NCI-H748 (cell line): Measurements from ENCODE around the gene NPLOC4.
"Not testable (repeated sequence)": the region's sequence is repeated elsewhere in the genome, so short reads cannot be mapped to it uniquely, and the experiment has no call there.

ENCODE experiments used
- DNase-seq: peaks from one replicate; lab custom pipeline; 2025; ENCODE audit not compliant: unreplicated experiment; lab: John Stamatoyannopoulos, UW

The NPLOC4 gene

GRCh38 chr17:81635973-81636504 lies 873 bp downstream of the NPLOC4 start:
- DNase-seq, result no peak

GRCh38 chr17:81635431-81635830 lies 1.5 kb downstream of the NPLOC4 start:
- DNase-seq, result no peak

GRCh38 chr17:81631482-81631881 lies 5.4 kb downstream of the NPLOC4 start:
- DNase-seq, result no peak

GRCh38 chr17:81630274-81630673 lies 6.6 kb downstream of the NPLOC4 start:
- DNase-seq, result no peak

- no peak for DNase-seq
Observed at GRCh38 chr17:81621494-81622130, 15.3 kb downstream of the NPLOC4 start.

- not testable (repeated sequence) for DNase-seq
Observed at GRCh38 chr17:81618307-81618706, 18.6 kb downstream of the NPLOC4 start.

GRCh38 chr17:81616877-81617276 lies 20.0 kb downstream of the NPLOC4 start:
- DNase-seq, result no peak

GRCh38 chr17:81615401-81615930 lies 21.4 kb downstream of the NPLOC4 start:
- DNase-seq, result no peak

- no peak for DNase-seq
Observed at GRCh38 chr17:81612172-81612970, 24.5 kb downstream of the NPLOC4 start.

GRCh38 chr17:81609541-81610311 lies 27.2 kb downstream of the NPLOC4 start:
- DNase-seq, result no peak

GRCh38 chr17:81608605-81609004 lies 28.3 kb downstream of the NPLOC4 start:
- DNase-seq, result no peak

GRCh38 chr17:81608082-81608481 lies 28.8 kb downstream of the NPLOC4 start:
- no peak for DNase-seq

- DNase-seq, result no peak
Observed at GRCh38 chr17:81607431-81607830, 29.5 kb downstream of the NPLOC4 start.

GRCh38 chr17:81603846-81604610 lies 32.9 kb downstream of the NPLOC4 start:
- no peak for DNase-seq

- DNase-seq, result peak; percentile 64
Observed at GRCh38 chr17:81601525-81602120, 35.3 kb downstream of the NPLOC4 start.

- no peak for DNase-seq
Observed at GRCh38 chr17:81599719-81600486, 37.0 kb downstream of the NPLOC4 start.

- no peak for DNase-seq
Observed at GRCh38 chr17:81593105-81593871, 43.6 kb downstream of the NPLOC4 start.

- no peak for DNase-seq
Observed at GRCh38 chr17:81591971-81592370, 44.9 kb downstream of the NPLOC4 start.

GRCh38 chr17:81590121-81590520 lies 46.8 kb downstream of the NPLOC4 start:
- DNase-seq, result no peak
